ENCODE results near the gene CACNA1I. TPM values are rescaled to one million over a fixed set of nuclear protein-coding genes. Genes with fewer than 3 reads are reported as not detected.

The CACNA1I gene
- total RNA-seq, 3 donors from 2014 or later = 0.05 to 0.14 (median 0.08) TPM

GRCh38 chr22:39614442-39614841 lies 43.9 kb downstream of the CACNA1I start:
- DNase-seq (no peak), ATAC-seq (no peak)
- H3K4me3 Mint-ChIP-seq = no peak overlapping the region
- H3K36me3 Mint-ChIP-seq (ENCODE audit: insufficient read depth) = no peaks in the 10 kb centered on the region
- peaks cover 7% of the 10 kb centered on the region for H3K27me3 Mint-ChIP-seq (ENCODE audit: low read depth)
- peaks cover 29% of the 10 kb centered on the region for H3K4me1 Mint-ChIP-seq (ENCODE audit: low read depth)
- peaks cover 3% of the 10 kb centered on the region for H3K9me3 Mint-ChIP-seq

DNA sequence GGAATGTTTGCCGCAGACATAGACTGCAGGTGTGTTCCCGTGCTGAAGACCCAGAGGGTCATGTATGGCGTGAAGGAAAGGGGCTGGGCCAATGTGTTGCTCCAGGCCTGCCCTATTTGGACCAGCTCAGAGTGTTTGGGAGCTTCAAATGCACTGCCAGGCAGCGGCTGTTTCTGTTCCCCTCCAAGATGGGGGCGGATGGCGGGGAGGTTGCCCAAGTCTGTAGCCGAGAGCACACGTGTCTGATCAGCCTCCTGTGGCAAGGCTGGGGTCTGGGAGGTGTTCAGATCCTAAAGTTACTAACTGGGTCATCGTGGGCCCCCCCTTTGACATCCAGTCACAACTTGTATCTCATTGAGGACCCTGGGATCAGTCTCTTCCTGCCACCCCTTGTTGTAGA lies 45.5 kb downstream of the CACNA1I start:
- ATAC-seq (no peak), DNase-seq (no peak)
- Mint-ChIP-seq H3K4me1 (ENCODE audit: low read depth) (peaks cover 29% of the 10 kb centered on the region), H3K9me3 (peaks cover 3% of the 10 kb centered on the region), H3K4me3 (no peak overlapping the region), H3K27me3 (ENCODE audit: low read depth) (peaks cover 7% of the 10 kb centered on the region), H3K36me3 (ENCODE audit: insufficient read depth) (no peaks in the 10 kb centered on the region)

DNA sequence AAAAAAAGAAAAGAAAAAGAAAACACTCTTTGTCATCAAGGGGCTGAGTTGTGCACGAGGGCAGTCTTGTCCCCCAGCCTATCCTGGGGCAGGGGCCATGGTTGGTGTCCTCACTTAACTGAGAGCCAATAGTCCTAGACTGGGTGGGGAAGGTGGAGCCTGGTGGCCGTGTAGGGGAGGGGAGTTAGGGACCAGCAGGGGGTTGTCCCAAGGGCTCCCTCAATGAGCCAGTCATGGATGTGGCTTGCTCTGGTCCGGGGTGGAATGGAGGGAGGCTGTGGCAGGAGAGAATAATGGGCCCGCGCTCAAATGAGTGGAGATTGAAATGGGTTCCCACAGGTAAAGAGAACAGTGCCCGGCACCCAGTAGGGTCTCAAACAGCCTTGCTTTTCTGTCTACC lies 46.2 kb downstream of the CACNA1I start:
- Mint-ChIP-seq H3K36me3 (ENCODE audit: insufficient read depth) (no peaks in the 10 kb centered on the region), H3K4me1 (ENCODE audit: low read depth) (peaks cover 28% of the 10 kb centered on the region), H3K9me3 (peaks cover 2% of the 10 kb centered on the region), H3K27me3 (ENCODE audit: low read depth) (peaks cover 7% of the 10 kb centered on the region), H3K4me3 (no peak overlapping the region)
- DNase-seq (no peak), ATAC-seq (no peak)

DNA sequence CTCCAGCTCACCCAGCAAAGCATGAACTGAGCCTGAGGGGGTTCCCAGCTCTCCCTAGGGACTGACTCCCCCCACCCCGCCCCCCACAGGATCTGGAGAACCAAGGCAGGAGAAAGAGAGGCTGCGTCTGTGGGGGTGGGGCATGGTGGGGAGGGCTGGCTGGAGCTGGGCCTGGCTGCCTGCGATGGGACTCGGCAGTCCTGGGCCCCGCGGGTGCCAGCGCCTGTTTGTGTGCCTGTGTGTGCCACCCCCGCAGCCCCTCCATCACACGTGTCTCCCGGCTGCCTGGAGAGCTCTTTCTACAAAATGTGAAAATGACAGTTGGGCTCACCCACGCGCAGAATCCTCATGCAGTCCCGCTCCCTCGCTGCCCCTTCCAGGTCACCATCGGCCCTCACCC lies 46.8 kb downstream of the CACNA1I start:
- DNase-seq (peak; percentile 30), ATAC-seq (peak; percentile 44 to 57)
- H3K36me3 Mint-ChIP-seq (ENCODE audit: insufficient read depth) = no peaks in the 10 kb centered on the region
- peaks cover 7% of the 10 kb centered on the region for H3K27me3 Mint-ChIP-seq (ENCODE audit: low read depth)
- H3K4me3 Mint-ChIP-seq = no peak overlapping the region
- H3K4me1 Mint-ChIP-seq (ENCODE audit: low read depth) = peaks cover 26% of the 10 kb centered on the region
- no peaks in the 10 kb centered on the region for H3K9me3 Mint-ChIP-seq

DNA sequence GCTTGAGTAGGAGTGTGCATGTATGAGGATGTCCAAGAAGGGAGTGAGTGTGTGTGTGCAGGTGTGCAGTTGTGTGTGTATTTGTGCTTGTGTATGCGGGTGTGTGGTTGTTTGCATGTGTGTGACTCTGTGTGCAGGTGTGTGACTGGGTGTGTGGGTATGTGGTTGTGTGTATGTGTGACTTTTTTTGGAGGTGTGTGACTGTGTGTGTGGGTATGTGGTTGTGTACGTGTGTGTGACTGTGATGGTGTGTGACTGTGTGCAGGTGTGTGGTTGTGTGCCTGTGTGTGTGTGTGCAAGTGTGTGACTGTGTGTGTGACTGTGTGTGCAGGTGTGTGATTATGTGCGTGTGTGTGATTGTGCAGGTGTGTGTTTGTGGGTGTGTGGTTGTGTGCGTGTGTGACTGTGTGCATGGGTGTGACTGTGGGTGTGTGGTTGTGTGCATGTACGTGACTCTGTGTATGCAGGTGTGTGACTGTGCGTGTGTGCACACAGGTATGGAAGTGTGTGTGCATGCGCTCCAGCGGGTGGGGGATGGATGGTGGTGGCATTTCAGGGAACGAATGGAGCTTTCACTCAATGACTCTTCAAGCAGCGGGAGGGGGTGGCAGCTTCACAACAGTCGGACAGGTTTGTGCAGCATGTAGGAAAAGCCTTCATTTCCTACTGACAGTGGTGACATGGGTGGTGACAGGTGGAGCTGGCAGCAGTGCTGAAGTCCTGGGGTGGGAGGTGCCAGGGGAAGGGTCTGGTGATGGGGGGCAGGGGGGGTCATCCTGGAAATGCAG lies 47.6 kb downstream of the CACNA1I start:
- no peak for ATAC-seq
- no peak for DNase-seq
- no peaks in the 10 kb centered on the region for H3K36me3 Mint-ChIP-seq (ENCODE audit: insufficient read depth)
- H3K9me3 Mint-ChIP-seq = no peaks in the 10 kb centered on the region
- peaks cover 20% of the 10 kb centered on the region for H3K4me1 Mint-ChIP-seq (ENCODE audit: low read depth)
- peaks cover 7% of the 10 kb centered on the region for H3K27me3 Mint-ChIP-seq (ENCODE audit: low read depth)
- H3K4me3 Mint-ChIP-seq = peak overlapping the region; percentile 16

DNA sequence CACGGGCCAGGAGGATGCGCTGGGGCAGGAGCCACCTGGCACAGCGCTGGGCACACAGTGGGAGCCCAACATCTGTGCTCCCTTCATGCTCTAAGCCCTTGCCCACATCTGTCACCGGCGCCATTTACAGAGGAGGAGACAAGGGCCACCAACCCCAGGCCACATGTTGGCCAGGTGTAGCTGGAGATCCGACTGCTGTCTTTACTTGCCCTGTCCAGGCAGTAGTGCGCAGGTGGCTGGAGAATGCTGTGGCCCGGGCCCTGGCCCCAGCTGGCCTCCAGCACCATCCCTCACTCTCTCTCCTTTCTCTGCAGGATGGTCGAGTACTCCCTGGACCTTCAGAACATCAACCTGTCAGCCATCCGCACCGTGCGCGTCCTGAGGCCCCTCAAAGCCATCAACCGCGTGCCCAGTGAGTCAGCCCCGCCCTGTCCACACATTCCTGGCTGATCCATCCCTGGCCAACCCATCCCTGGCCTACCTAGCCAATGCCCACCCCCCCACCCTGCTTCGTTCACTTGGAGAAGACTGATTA lies 48.5 kb downstream of the CACNA1I start:
- H3K4me1 Mint-ChIP-seq (ENCODE audit: low read depth) = peaks cover 14% of the 10 kb centered on the region
- H3K4me3 Mint-ChIP-seq = no peak overlapping the region
- H3K27me3 Mint-ChIP-seq (ENCODE audit: low read depth) = peaks cover 7% of the 10 kb centered on the region
- DNase-seq (no peak), ATAC-seq (no peak)
- H3K9me3 Mint-ChIP-seq = no peaks in the 10 kb centered on the region
- no peaks in the 10 kb centered on the region for H3K36me3 Mint-ChIP-seq (ENCODE audit: insufficient read depth)

GRCh38 chr22:39620924-39621690 lies 50.6 kb downstream of the CACNA1I start:
- H3K4me3 Mint-ChIP-seq = no peak overlapping the region
- peaks cover 13% of the 10 kb centered on the region for H3K4me1 Mint-ChIP-seq (ENCODE audit: low read depth)
- peak in 1 of 2 donors; percentile 32 for ATAC-seq
- peaks cover 7% of the 10 kb centered on the region for H3K27me3 Mint-ChIP-seq (ENCODE audit: low read depth)
- no peaks in the 10 kb centered on the region for H3K9me3 Mint-ChIP-seq
- no peaks in the 10 kb centered on the region for H3K36me3 Mint-ChIP-seq (ENCODE audit: insufficient read depth)
- no peak for DNase-seq

GRCh38 chr22:39621826-39622225 lies 51.3 kb downstream of the CACNA1I start:
- no peak for ATAC-seq

GRCh38 chr22:39622881-39623367 lies 52.4 kb downstream of the CACNA1I start:
- H3K4me1 Mint-ChIP-seq (ENCODE audit: low read depth) = peaks cover 6% of the 10 kb centered on the region
- H3K36me3 Mint-ChIP-seq (ENCODE audit: insufficient read depth) = no peaks in the 10 kb centered on the region
- peaks cover 9% of the 10 kb centered on the region for H3K27me3 Mint-ChIP-seq (ENCODE audit: low read depth)
- no peaks in the 10 kb centered on the region for H3K9me3 Mint-ChIP-seq
- H3K4me3 Mint-ChIP-seq = no peak overlapping the region
- DNase-seq = peak; percentile 67
- ATAC-seq = peak; percentile 61 to 65

More at GRCh38 chr22:39621826-39622225, 51.3 kb downstream of the CACNA1I start:
- Mint-ChIP-seq H3K4me3 (no peak overlapping the region), H3K4me1 (ENCODE audit: low read depth) (peaks cover 11% of the 10 kb centered on the region), H3K9me3 (no peaks in the 10 kb centered on the region), H3K27me3 (ENCODE audit: low read depth) (peaks cover 9% of the 10 kb centered on the region), H3K36me3 (ENCODE audit: insufficient read depth) (no peaks in the 10 kb centered on the region)
- DNase-seq = no peak

DNA sequence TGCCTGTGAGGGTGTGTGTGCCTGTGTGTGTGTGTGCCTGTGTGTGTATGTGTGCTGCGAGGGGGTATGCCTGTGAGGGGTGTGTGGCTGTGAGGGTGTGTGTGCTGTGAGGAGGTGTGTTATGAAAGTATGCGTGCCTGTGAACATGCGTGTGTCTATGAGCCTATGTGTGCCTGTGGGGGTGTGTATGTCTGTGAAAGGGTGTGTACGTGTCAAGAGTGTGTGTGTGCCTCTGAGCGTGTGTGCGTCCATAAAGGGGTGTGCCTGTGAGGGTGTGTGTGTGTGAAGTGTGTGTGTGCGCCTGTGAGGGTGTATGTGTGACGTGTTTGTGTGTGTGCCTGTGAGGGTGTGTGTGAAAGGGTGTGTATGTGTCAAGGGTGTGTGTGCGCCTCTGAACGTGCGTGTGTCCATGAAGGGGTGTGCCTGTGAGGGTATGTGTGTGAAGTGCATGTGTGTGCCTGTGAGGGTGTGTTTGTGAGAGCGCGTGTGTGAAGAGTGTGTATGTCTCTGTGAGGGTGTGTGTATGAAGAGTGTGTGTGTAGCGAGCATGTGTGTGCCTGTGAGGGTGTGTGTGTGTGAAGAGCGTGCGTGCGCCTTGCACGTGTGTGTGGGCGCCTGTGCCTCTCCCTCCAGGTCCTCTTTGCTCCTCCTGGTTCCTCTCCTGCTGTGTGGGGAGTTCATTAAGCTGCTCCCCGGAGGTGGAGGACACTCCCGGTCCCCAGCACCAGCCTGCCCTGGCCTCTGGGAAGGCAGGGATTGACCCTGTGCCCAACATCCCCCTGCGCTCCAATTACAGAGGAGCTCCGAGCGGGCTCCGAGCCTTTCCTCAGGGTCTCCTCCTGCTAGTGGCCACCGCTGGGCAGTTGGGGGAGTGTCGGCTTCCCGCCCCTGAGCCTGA lies 53.3 kb downstream of the CACNA1I start:
- DNase-seq (no peak), ATAC-seq (no peak)
- Mint-ChIP-seq H3K4me1 (ENCODE audit: low read depth) (peaks cover 3% of the 10 kb centered on the region), H3K36me3 (ENCODE audit: insufficient read depth) (no peaks in the 10 kb centered on the region), H3K9me3 (no peaks in the 10 kb centered on the region), H3K4me3 (no peak overlapping the region), H3K27me3 (ENCODE audit: low read depth) (peaks cover 6% of the 10 kb centered on the region)

DNA sequence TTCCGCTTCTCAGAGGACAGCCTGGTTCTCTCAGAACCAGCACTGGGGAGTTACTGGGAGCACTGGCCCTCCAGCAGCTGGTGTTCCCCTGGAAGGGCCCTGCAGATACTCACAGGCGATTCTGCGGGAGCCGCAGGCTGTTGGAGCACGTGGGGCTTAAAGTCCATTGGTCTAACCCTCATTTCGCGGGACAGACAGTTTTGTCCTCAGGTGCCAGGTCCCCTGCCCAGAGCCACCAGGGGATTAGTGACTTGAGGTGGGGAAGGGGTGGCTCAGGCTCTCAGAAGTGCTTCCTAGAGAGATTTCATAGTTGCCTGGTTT lies 53.9 kb downstream of the CACNA1I start:
- H3K4me1 Mint-ChIP-seq (ENCODE audit: low read depth) = peaks cover 7% of the 10 kb centered on the region
- H3K36me3 Mint-ChIP-seq (ENCODE audit: insufficient read depth) = no peaks in the 10 kb centered on the region
- no peaks in the 10 kb centered on the region for H3K9me3 Mint-ChIP-seq
- DNase-seq (no peak), ATAC-seq (no peak)
- H3K4me3 Mint-ChIP-seq = no peak overlapping the region
- peaks cover 10% of the 10 kb centered on the region for H3K27me3 Mint-ChIP-seq (ENCODE audit: low read depth)

- Mint-ChIP-seq H3K9me3 (no peaks in the 10 kb centered on the region), H3K4me3 (no peak overlapping the region), H3K27me3 (ENCODE audit: low read depth) (peaks cover 10% of the 10 kb centered on the region), H3K4me1 (ENCODE audit: low read depth) (peaks cover 7% of the 10 kb centered on the region), H3K36me3 (ENCODE audit: insufficient read depth) (no peaks in the 10 kb centered on the region)
- ATAC-seq (no peak), DNase-seq (no peak)
Observed at GRCh38 chr22:39625569-39626537, 55.3 kb downstream of the CACNA1I start.

DNA sequence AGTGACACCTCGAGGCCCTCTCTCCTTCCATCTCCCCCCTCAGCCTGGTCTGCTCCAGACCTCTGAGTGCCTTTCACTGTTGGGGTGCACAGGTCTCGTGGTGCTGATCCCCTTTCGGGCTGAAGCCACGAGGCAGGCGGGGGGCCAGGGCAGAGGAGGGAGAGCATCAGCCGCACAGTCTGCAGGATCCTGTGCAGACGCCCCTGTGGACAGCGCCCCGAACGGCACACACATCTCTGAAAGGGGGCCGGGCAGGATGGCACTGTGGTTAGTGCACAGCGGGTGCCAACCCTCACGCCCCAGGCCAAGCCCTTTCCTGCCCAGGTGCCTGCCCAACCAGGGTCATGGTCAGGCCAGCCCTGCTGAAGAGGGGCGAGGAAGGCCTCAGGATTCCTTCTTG lies 56.7 kb downstream of the CACNA1I start:
- no peaks in the 10 kb centered on the region for H3K36me3 Mint-ChIP-seq (ENCODE audit: insufficient read depth)
- H3K4me3 Mint-ChIP-seq = no peak overlapping the region
- H3K27me3 Mint-ChIP-seq (ENCODE audit: low read depth) = peaks cover 10% of the 10 kb centered on the region
- H3K9me3 Mint-ChIP-seq = no peaks in the 10 kb centered on the region
- DNase-seq (no peak), ATAC-seq (no peak)
- peaks cover 10% of the 10 kb centered on the region for H3K4me1 Mint-ChIP-seq (ENCODE audit: low read depth)
